GM21619 (cell line): ENCODE results near the gene HM13.
"Not testable (repeated sequence)": the region's sequence is repeated elsewhere in the genome, so short reads cannot be mapped to it uniquely, and the experiment has no call there.

ENCODE experiments used
- ATAC-seq: cut with Tn5 transposase; IDR thresholded peaks from one replicate; pipeline ENCODE4 v1.9.1; 2021; ENCODE audit not compliant: unreplicated experiment

The HM13 gene

GRCh38 chr20:31542201-31542842 is 28.1 kb downstream of the HM13 start:
- ATAC-seq: no peak

GRCh38 chr20:31542963-31543362 is 28.7 kb downstream of the HM13 start:
- no peak for ATAC-seq

DNA sequence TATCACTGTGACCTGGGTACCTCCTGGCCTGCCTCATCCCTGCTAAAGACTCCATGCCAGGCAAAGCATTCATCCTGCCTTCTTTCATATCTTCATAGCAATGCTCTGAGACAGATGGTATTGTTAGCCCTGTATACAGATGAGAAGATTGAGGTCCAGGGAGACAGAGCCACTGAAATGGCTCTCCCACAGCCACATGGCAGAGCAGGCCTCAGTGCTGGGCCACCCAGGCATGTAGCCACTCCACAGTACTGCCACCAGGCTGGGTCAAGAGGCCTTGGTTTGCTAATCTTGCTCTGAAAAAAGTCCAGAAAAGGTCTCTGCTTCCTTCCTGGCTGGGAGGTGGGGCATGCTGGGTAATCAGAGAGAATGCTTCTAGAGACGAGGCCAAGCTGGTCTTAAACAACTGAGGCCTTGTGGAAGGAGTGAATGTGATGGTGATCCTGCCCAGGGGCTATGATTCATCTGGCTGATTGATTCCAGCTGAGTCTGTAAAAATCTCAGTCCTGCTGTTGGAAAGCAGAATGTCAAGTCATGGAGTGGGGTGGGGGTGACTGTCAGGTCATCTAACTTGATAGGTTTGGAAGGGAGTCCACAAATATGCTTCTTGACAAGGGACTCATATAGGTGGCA is 29.8 kb downstream of the HM13 start:
- ATAC-seq: no peak

GRCh38 chr20:31544600-31544999 is 30.4 kb downstream of the HM13 start:
- no peak for ATAC-seq

DNA sequence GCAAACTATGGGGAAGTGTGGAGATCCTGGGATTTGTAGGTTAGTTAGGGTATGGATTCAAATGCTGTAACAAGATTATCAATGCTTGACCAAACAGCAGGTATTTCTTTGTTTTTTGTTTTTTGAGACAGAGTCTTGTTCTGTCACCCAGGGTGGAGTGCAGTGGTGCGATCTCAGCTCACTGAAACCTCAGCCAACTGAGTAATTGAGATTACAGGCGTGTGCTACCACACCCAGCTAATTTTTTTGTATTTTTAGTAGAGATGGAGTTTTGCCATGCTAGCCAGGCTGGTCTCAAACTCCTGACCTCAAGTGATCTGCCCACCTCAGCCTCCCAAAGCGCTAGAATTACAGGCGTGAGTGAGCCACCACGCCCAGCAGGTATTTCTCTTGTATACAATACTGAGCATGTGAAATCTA is 31.4 kb downstream of the HM13 start:
- not testable (repeated sequence) for ATAC-seq

DNA sequence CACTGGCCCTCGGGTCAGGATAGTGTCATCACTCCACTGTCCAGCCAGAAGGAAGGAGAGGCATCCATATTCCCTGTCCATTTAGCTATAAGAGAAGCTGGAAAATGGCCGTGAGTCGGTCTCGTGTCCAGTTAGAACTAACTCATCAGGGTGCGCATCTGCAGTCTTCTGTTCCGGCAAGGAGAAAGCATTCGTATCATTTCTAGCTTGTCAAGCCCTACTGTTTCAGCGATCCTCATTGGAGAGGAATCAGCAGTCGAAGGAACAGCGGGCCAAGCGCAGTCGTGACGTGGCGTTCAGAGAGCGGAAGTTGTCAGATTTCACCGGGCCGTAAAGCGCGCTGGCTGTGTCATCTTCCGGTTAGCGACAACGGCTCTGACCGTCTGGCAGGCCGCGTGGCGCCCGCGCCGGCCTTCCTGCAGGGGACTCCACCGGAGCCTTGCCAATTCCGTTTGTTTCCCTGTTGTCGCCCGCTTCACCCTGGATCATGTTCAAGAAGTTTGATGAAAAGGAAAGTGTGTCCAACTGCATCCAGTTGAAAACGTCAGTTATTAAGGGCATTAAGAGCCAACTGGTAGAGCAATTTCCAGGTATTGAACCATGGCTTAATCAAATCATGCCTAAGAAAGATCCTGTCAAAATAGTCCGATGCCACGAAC is 32.9 kb downstream of the HM13 start:
- peak; percentile 77 for ATAC-seq

GRCh38 chr20:31547720-31548298 is 33.6 kb downstream of the HM13 start:
- ATAC-seq: no peak

GRCh38 chr20:31548820-31549512 is 34.7 kb downstream of the HM13 start:
- ATAC-seq: no peak

GRCh38 chr20:31549513-31549880 is 35.3 kb downstream of the HM13 start:
- no peak for ATAC-seq

- no peak for ATAC-seq
Measured at GRCh38 chr20:31550099-31550498, 35.9 kb downstream of the HM13 start.

DNA sequence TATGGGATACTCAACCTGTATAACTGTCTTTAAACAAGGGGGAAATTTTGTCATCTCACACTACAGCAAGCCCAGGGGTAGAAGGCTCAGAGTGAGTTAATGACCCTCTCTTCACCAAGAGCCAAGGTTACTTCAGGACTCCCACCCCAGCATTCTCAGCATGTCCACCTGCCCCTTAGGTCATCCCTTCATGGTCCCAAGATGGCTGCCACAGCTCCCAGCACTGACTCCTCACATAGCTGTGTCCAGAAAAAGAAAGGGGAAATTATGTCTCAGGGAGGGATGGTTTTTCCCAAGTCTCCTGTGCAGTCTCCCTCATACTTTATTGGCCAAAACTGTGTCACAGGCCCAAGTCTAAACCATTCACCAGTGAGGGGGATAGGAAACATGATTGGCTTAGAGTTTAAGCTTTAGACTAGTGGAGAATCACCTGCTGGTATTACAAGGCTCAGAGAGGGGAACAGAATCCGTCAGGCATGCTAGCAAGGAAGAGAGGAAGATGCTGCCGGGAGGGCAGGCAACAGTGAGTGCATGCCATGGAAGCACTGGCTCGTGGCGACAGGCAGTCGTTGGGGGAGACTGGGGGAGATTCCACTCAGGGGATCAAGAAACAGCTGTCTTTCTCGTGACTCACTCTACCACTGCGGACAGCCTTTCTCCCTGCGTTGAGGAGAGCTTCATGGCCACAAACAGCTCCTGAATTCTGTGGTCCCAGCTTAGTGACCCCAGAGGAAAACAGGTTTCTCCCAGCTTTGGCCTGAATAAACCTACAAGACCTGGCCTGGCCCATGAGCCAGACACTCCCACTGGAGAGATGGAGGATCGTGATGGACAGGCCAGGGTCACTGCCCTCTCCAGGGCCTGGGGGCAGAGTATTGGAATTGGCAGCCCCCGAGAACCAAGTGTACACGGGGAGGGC is 37.2 kb downstream of the HM13 start:
- ATAC-seq: no peak

DNA sequence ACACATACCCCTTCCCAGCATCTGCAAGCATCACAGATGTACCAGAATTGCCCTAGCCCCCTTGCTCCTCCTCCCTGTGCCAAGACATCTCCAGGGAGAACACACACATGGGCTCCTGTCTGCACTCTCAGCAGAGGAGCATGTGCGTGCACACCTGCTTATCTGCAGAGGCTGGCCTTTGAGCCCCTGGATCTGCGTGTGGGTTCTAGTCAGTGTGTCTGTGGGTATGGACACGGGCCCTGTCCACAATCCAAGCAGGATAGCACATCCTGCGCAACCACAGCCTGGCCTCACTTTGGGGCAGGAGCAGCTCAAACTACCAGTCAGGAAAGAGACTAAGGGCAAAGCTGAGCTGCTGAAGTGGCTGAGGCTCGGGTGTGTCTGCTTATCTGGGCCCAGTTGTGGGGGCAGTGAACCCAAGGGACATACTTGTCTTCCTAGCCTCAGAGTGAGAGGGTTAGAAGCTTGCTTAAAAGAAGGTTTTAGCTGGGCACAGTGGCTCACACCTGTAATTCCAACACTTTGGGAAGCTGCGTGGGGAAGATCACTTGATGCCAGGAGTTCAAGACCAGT is 41.0 kb downstream of the HM13 start:
- no peak for ATAC-seq

DNA sequence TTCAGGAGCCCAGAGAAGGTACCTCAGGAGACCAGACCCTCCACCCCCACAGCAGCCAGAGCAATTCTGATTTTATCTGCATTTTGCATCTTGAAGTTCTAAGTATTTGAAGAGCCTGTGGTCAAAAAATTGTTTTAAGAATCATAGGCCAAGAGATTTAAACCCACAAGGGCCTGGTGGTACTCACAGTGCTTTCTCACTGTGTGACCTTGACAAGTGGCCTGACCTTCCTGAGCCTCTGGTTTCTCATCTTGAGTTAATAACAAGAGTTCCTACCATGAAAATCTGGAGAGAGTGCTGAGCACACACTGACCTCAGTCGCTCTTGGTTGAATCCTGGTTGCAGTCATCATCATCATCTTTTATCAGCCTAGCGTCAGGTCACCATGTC is 45.5 kb downstream of the HM13 start:
- ATAC-seq: no peak

DNA sequence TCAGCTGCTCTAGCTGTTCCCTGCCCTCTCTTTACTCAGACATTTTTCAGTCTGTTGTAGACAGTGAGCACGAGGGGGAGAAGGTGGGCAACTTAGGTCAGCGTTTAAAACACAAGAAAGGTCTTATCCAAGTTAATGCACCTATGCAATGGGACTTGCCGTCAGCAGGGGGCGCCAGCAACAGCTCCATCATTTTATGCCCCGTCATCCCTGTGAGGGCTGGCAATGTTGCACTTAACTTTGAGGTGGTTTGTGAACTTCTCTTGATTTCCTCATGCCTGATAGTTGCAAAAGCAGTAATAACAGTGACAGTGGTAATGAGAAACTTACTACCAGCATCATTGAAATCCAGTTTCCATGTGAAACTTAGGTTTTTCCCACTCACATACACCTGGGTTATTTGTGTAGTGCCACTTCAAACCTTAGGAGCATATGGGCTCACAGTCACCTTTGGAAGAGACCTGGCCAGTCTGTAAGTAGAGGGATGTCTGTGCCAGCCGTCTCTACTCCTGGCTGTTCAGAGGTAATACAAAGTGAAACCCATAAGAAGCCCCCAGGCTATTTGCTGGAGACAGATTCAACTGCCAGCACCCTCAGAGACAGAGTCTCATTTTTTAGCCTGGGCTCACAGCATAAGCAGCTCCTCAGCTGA is 46.0 kb downstream of the HM13 start:
- ATAC-seq: no peak

- no peak for ATAC-seq
Measured at GRCh38 chr20:31560746-31561598, 46.7 kb downstream of the HM13 start.

DNA sequence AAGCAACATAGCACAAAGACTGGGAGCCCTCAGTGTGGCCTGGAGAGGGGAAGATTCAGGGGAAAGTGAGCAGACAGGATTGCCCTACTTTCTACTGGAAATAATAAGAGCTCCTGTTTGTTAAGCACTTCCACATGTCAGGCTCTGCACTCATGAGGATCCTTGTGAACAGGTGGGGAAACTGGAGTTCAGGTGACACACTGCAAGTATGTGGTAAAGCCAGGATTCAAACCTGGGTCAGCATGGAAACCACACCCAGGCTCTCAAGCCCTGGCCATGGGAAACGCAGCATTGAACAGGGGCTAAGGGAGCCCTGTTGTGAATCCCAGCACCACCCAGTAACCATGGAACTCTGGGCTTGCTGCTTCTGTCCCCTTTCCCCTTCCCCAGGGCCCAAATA is 48.0 kb downstream of the HM13 start:
- ATAC-seq: no peak

DNA sequence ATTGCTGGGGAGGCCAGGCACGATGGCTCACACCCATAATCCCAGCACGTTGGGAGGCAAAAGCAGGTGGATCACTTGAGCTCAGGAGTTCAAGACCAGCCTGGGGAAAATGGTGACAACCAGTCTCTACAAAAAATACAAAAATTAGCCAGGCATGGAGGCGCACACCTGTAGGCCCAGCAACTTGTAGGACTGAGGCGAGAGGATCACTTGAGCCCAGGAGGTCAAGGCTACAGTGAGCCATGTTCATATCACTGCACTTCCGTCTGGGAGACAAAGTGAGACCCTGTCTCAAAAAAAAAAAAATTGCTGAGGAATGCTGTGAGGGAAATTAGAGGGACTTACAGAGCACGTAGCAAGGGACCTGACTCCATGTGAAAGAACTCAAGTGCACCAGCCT is 50.0 kb downstream of the HM13 start:
- no peak for ATAC-seq

- ATAC-seq: no peak
Measured at GRCh38 chr20:31565699-31566318, 51.6 kb downstream of the HM13 start.
